Memory B cell (primary cell): ENCODE measurements around the gene BACH2.
A peak's percentile ranks its signal among the peaks of the same experiment; 100 is the strongest.

Experiments
- ATAC-seq: fragments of 150-1000 bp; cut with Tn5 transposase; 2 replicates; pipeline ENCODE4 v1.10.0; 2021; ENCODE audit warnings: low read depth, mild to moderate bottlenecking, moderate library complexity
- DNase-seq, 2 donors: peaks; one replicate each; pipeline ENCODE4 v3.0.0; 2022; ENCODE audit warnings: low spot score in 2 of 2
- H3K27ac Mint-ChIP-seq: one replicate; pipeline ENCODE4 v1.8.0; 2022; ENCODE audit warnings: mild to moderate bottlenecking, moderate library complexity, mixed read lengths
- H3K27me3 Mint-ChIP-seq: one replicate; pipeline ENCODE4 v1.8.0; 2022; ENCODE audit warnings: mixed read lengths
- H3K36me3 Mint-ChIP-seq: one replicate; pipeline ENCODE4 v1.8.0; 2022; ENCODE audit warnings: mild to moderate bottlenecking, mixed read lengths
- H3K4me1 Mint-ChIP-seq: one replicate; pipeline ENCODE4 v1.8.0; 2022; ENCODE audit warnings: mixed read lengths
- H3K4me3 Mint-ChIP-seq: one replicate; pipeline ENCODE4 v1.8.0; 2022; ENCODE audit warnings: mild to moderate bottlenecking, moderate library complexity, mixed read lengths
- H3K9me3 Mint-ChIP-seq: one replicate; pipeline ENCODE4 v1.8.0; 2022; ENCODE audit warnings: mixed read lengths

BACH2 gene

GRCh38 chr6:90256698-90257485 lies 39.8 kb downstream of the BACH2 start:
- peaks cover 24% of the 10 kb centered on the region for H3K4me1 Mint-ChIP-seq
- no peak overlapping the region for H3K4me3 Mint-ChIP-seq
- ATAC-seq (no peak), DNase-seq (no peak)
- no peaks in the 10 kb centered on the region for H3K9me3 Mint-ChIP-seq
- no peaks in the 10 kb centered on the region for H3K27me3 Mint-ChIP-seq
- H3K27ac Mint-ChIP-seq = peak overlapping the region; percentile 55
- H3K36me3 Mint-ChIP-seq = peaks cover 29% of the 10 kb centered on the region

DNA sequence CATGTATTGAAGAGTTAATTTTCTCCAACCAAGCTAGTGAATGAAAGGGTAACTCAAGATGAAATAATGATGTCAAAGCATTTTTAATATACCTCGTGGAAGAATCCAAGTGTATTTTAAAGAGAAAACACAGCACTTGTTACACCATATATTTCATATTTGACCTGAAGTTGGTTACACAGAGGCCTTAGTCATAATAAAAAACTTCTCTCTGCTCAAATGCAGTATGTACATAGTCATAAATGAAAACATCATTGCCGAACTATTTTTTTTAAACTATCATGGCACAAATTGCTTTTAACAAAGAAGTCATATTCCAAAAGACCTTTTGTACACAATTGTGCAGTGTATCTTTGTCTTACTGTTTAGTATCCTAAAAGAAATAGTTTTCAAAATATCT lies 43.0 kb downstream of the BACH2 start:
- Mint-ChIP-seq H3K4me3 (no peak overlapping the region), H3K9me3 (no peaks in the 10 kb centered on the region), H3K27me3 (no peaks in the 10 kb centered on the region), H3K4me1 (peaks cover 29% of the 10 kb centered on the region), H3K36me3 (peaks cover 26% of the 10 kb centered on the region), H3K27ac (peak overlapping the region; percentile 82)
- no peak for ATAC-seq
- DNase-seq = no peak

DNA sequence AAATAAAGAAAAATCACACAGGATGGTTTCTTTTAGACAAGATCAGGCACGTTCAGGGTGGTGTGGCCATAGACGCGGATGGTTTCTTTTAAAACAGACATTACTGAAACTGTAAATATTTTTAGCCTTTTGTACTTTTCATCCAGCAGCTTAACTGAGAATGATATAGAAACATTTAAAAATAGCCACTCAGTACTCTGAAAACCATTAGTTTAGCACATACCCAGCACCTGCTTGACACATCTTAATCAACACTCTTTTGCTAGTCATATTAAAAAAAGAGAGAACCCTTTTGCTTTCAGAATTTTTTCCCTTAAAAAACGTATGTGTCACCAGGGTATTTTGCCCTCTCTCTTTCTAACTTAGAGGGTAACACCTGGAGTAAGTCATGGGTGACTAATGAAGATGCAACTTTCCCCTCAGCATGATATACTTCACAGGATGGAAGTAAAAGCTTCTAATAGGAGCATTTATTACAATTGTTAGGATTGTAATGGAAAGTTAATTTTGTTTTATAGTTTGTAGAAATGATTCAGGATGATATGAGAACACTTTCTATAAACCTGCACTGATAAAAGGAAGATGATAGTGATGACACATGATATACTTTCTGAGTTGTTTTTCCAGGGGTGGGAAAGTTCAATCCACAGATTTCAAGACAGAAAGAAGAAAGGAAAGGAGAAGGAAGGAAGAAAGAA lies 45.2 kb downstream of the BACH2 start:
- Mint-ChIP-seq H3K4me1 (peaks cover 22% of the 10 kb centered on the region), H3K27me3 (no peaks in the 10 kb centered on the region), H3K9me3 (no peaks in the 10 kb centered on the region), H3K36me3 (peaks cover 31% of the 10 kb centered on the region), H3K27ac (peak overlapping the region; percentile 82), H3K4me3 (peak overlapping the region; percentile 0)
- peak in 1 of 2 donors; percentile 9 for DNase-seq
- peak; percentile 91 for ATAC-seq

DNA sequence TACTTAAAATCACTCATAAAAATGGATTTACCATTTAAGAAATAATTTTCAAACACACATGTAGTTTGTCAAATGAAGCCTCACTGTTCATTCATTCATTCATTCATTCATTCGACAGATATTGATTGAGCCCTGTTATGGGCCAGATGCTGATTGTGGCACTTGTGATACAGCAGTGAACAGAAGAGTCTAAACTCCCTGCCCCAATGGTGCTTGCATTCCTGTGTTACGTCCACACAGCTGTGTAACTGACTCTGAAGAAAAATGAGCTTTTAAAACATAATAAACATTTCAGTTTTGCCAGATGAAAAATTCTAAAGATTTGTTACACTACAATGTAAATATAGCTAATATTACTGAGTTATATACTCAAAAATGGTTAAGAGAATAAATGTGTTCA lies 46.2 kb downstream of the BACH2 start:
- no peak for DNase-seq
- Mint-ChIP-seq H3K36me3 (peaks cover 30% of the 10 kb centered on the region), H3K4me3 (no peak overlapping the region), H3K27me3 (no peaks in the 10 kb centered on the region), H3K4me1 (peaks cover 21% of the 10 kb centered on the region), H3K9me3 (no peaks in the 10 kb centered on the region), H3K27ac (no peak overlapping the region)
- ATAC-seq = no peak

GRCh38 chr6:90249458-90249857 lies 47.2 kb downstream of the BACH2 start:
- Mint-ChIP-seq H3K36me3 (peaks cover 29% of the 10 kb centered on the region), H3K27me3 (no peaks in the 10 kb centered on the region), H3K9me3 (no peaks in the 10 kb centered on the region), H3K27ac (no peak overlapping the region), H3K4me1 (peaks cover 14% of the 10 kb centered on the region), H3K4me3 (no peak overlapping the region)
- DNase-seq (no peak), ATAC-seq (no peak)

- Mint-ChIP-seq H3K27me3 (no peaks in the 10 kb centered on the region), H3K9me3 (no peaks in the 10 kb centered on the region), H3K4me3 (no peak overlapping the region), H3K4me1 (peaks cover 14% of the 10 kb centered on the region), H3K27ac (no peak overlapping the region), H3K36me3 (peaks cover 30% of the 10 kb centered on the region)
- DNase-seq (no peak), ATAC-seq (no peak)
Observed at GRCh38 chr6:90249034-90249433, 47.6 kb downstream of the BACH2 start.

GRCh38 chr6:90247262-90247661 lies 49.4 kb downstream of the BACH2 start:
- Mint-ChIP-seq H3K4me1 (peaks cover 11% of the 10 kb centered on the region), H3K4me3 (no peak overlapping the region), H3K27ac (no peak overlapping the region), H3K9me3 (no peaks in the 10 kb centered on the region), H3K36me3 (peaks cover 30% of the 10 kb centered on the region), H3K27me3 (no peaks in the 10 kb centered on the region)
- DNase-seq (no peak), ATAC-seq (no peak)

DNA sequence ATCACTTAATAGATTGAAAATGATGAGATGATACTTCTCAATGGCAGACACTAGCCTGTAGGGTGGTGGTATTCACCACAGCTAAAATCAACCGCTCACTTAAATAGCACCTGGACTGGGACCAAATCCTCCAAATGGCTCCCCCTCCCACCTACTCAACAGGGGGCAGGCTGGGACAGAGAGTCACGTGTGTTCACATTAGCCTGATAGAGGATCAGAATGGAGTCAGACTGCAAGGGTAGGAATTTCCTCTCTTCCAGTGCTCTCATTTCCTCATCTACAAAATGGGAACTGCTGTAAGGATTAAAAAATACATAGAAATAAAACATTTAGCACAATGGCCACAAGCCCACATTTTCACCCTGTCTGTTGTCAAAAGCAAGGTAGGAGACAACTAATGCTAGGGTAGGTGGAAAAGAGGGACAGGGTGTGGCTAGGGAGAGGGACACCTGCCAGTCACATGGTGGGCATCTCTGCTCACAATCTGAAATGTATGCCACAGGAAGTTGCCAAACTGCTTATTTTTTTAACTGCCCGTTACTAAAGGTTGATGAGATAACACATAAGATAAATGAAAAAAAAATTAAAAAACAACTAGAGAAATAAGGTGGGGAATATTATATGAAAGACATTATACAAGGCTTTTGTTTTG lies 55.3 kb downstream of the BACH2 start:
- no peaks in the 10 kb centered on the region for H3K27me3 Mint-ChIP-seq
- no peak overlapping the region for H3K4me3 Mint-ChIP-seq
- H3K36me3 Mint-ChIP-seq = peaks cover 14% of the 10 kb centered on the region
- H3K4me1 Mint-ChIP-seq = peaks cover 11% of the 10 kb centered on the region
- H3K27ac Mint-ChIP-seq = peak overlapping the region; percentile 73
- H3K9me3 Mint-ChIP-seq = no peaks in the 10 kb centered on the region
- ATAC-seq = peak; percentile 32
- no peak for DNase-seq

DNA sequence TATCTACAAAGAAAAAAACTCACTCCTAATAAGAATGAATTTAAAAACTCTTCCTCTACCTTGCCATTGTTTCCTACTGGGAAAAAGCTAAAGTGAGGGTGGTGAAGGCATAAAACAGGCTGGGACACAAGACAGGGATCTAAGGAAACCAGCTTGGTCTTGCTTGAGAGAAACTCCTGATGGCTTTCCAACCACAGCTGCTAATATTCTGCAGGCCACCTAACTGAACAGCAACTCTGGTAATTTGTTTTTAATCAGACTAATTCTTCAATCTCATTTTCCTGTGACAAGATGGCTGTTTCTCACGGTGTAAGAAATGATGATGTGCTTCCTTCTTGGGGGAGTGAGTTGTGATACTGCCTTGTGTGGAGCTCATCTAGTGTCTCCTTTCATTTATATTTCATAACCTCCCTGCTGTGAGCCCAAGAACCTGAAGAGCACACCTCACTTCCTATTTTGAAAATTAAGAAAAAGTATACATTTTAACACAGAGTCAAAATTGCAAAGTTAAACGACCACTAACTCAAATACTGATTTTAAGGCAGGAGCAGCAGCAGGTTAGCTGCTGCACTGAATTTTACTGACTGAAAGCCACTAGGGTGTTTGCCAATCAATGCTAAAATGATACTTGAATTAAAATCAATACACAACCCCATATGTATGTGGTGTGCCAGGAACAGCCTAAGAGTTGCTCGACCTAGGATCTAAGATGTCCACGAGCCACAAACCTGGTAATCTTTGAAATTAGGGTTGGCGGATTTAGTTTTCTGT lies 58.0 kb downstream of the BACH2 start:
- Mint-ChIP-seq H3K4me3 (no peak overlapping the region), H3K27ac (no peak overlapping the region), H3K27me3 (no peaks in the 10 kb centered on the region), H3K36me3 (peaks cover 13% of the 10 kb centered on the region), H3K9me3 (no peaks in the 10 kb centered on the region), H3K4me1 (peaks cover 18% of the 10 kb centered on the region)
- DNase-seq = no peak
- no peak for ATAC-seq

DNA sequence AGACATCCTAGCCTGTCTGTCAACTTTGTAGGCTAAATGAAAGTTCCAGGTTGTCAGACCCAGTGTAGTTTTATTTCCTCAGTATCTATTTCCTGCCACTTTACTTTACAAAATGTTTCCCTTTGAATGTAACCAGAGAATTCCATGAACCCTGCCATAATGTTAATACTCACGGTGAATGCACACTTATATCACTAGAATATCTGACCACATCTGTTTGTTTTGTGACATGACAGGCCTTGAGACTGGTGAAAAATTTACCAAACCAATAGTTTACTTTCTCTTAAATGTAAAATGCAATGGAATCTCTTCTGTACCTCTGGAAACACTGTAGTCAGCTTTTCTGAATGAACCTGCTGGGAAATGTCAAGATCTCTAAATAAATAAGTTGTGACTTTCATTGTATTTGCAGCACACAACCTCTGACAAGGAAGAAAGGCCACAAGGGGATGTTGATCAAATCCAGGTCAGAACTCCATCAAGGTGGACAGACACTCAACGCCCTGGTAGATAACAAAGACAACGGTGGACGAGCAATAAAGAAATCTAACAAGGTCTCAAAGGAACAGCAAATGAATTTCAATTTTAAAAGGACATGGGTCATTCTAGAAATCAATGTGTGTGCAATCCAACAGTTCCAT lies 59.2 kb downstream of the BACH2 start:
- no peak overlapping the region for H3K4me3 Mint-ChIP-seq
- no peak for ATAC-seq

DNA sequence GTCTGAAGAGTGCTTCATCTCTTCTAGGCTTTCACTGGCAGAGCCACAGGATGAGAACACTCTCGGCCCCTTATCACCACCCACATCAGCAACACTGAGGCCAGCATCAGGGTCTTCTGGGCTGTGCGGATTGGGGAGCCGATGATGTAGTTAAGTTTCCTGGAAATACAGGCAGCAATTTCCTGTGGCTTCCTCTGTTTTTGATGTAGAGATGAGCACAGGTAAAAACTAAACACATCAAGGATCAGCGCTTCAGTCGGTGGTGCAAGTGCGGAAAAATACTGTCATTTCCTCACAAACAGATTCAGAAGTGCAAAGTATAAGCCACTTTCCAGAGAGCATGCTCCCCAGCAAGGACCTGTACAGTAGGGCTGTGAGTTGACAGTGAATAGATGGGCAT lies 62.6 kb downstream of the BACH2 start:
- no peak for DNase-seq
- no peak for ATAC-seq
- Mint-ChIP-seq H3K27ac (peak overlapping the region; percentile 50), H3K9me3 (no peaks in the 10 kb centered on the region), H3K36me3 (peaks cover 13% of the 10 kb centered on the region), H3K4me1 (peaks cover 14% of the 10 kb centered on the region), H3K4me3 (no peak overlapping the region), H3K27me3 (no peaks in the 10 kb centered on the region)

More for the DNA sequence above, 59.2 kb downstream of the BACH2 start:
- Mint-ChIP-seq H3K9me3 (no peaks in the 10 kb centered on the region), H3K36me3 (peaks cover 13% of the 10 kb centered on the region), H3K27me3 (no peaks in the 10 kb centered on the region), H3K4me1 (peaks cover 18% of the 10 kb centered on the region), H3K27ac (no peak overlapping the region)
- DNase-seq = no peak

DNA sequence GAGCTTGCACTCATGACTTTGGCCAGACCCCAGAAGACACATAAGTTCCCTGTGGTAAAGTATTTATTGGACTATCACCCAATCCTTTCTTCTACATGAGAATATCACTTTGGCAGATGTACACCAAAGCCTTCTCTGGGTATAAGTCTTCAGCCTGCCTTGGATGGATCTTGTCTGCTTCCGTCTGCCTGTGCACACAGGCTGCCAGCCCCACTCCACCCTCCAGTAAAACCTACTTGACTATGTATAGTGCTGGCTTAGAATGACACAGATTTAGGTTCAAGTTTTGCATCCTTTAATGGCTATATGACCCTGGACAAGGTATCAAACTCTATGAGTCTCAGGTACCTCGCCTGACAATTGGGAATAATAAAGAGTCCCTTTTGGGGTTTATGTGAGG lies 63.4 kb downstream of the BACH2 start:
- H3K4me1 Mint-ChIP-seq = peaks cover 14% of the 10 kb centered on the region
- no peaks in the 10 kb centered on the region for H3K27me3 Mint-ChIP-seq
- peaks cover 13% of the 10 kb centered on the region for H3K36me3 Mint-ChIP-seq

GRCh38 chr6:90231798-90232197 lies 64.8 kb downstream of the BACH2 start:
- peaks cover 10% of the 10 kb centered on the region for H3K36me3 Mint-ChIP-seq
- no peaks in the 10 kb centered on the region for H3K27me3 Mint-ChIP-seq
- peak overlapping the region; percentile 18 for H3K27ac Mint-ChIP-seq

More for the DNA sequence above, 63.4 kb downstream of the BACH2 start:
- no peak overlapping the region for H3K4me3 Mint-ChIP-seq
- no peaks in the 10 kb centered on the region for H3K9me3 Mint-ChIP-seq
- ATAC-seq (no peak), DNase-seq (no peak)
- H3K27ac Mint-ChIP-seq = no peak overlapping the region

More at GRCh38 chr6:90231798-90232197, 64.8 kb downstream of the BACH2 start:
- DNase-seq (no peak), ATAC-seq (no peak)
- Mint-ChIP-seq H3K4me3 (no peak overlapping the region), H3K4me1 (peaks cover 16% of the 10 kb centered on the region), H3K9me3 (no peaks in the 10 kb centered on the region)
